ENCODE data around the gene SAMHD1.
"Not testable (repeated sequence)": the region's sequence is repeated elsewhere in the genome, so short reads cannot be mapped to it uniquely, and the experiment has no call there.

SAMHD1 gene

GRCh38 chr20:36956016-36956415 is 4.5 kb upstream of the SAMHD1 start:
- H3K4me3 ChIP-seq (ENCODE audit: control insufficient read depth, low read depth, low read length), result no peak overlapping the region
- no peak for TF ChIP-seq CTCF (conservative IDR thresholded peaks at IDR 0.05; ENCODE audit: control insufficient read depth, insufficient read depth, low read depth, low read length)
- no peak for DNase-seq (ENCODE audit: low read depth)

- H3K4me3 ChIP-seq (ENCODE audit: control insufficient read depth, low read depth, low read length), result peak overlapping the region; percentile 96
These were observed 651 bp upstream of the SAMHD1 start for GRCh38 chr20:36951979-36952738.

GRCh38 chr20:36950414-36951197 is 902 bp downstream of the SAMHD1 start:
- peak; percentile 49 for DNase-seq (ENCODE audit: low read depth)
- H3K4me3 ChIP-seq (ENCODE audit: control insufficient read depth, low read depth, low read length), result peak overlapping the region; percentile 96
- TF ChIP-seq CTCF (conservative IDR thresholded peaks at IDR 0.05; ENCODE audit: control insufficient read depth, insufficient read depth, low read depth, low read length), result no peak

More at GRCh38 chr20:36951979-36952738, 651 bp upstream of the SAMHD1 start:
- TF ChIP-seq CTCF (conservative IDR thresholded peaks at IDR 0.05; ENCODE audit: control insufficient read depth, insufficient read depth, low read depth, low read length), result no peak
- DNase-seq (ENCODE audit: low read depth), result no peak

GRCh38 chr20:36941401-36941835 is 10.1 kb downstream of the SAMHD1 start:
- no peak overlapping the region for H3K4me3 ChIP-seq (ENCODE audit: control insufficient read depth, low read depth, low read length)
- DNase-seq (ENCODE audit: low read depth), result peak; percentile 42
- no peak for TF ChIP-seq CTCF (conservative IDR thresholded peaks at IDR 0.05; ENCODE audit: control insufficient read depth, insufficient read depth, low read depth, low read length)

- no peak overlapping the region for H3K4me3 ChIP-seq (ENCODE audit: control insufficient read depth, low read depth, low read length)
These were observed 14.1 kb downstream of the SAMHD1 start for GRCh38 chr20:36937402-36937770.

GRCh38 chr20:36936761-36937401 is 14.6 kb downstream of the SAMHD1 start:
- DNase-seq (ENCODE audit: low read depth), result not testable (repeated sequence)

More at GRCh38 chr20:36937402-36937770, 14.1 kb downstream of the SAMHD1 start:
- TF ChIP-seq CTCF (conservative IDR thresholded peaks at IDR 0.05; ENCODE audit: control insufficient read depth, insufficient read depth, low read depth, low read length), result no peak
- no peak for DNase-seq (ENCODE audit: low read depth)

GRCh38 chr20:36936341-36936740 is 15.2 kb downstream of the SAMHD1 start:
- TF ChIP-seq CTCF (conservative IDR thresholded peaks at IDR 0.05; ENCODE audit: control insufficient read depth, insufficient read depth, low read depth, low read length), result no peak
- DNase-seq (ENCODE audit: low read depth), result no peak
- no peak overlapping the region for H3K4me3 ChIP-seq (ENCODE audit: control insufficient read depth, low read depth, low read length)

More at GRCh38 chr20:36936761-36937401, 14.6 kb downstream of the SAMHD1 start:
- H3K4me3 ChIP-seq (ENCODE audit: control insufficient read depth, low read depth, low read length), result not testable (repeated sequence)

- not testable (repeated sequence) for DNase-seq (ENCODE audit: low read depth); H3K4me3 ChIP-seq (ENCODE audit: control insufficient read depth, low read depth, low read length)
These were observed 17.9 kb downstream of the SAMHD1 start for GRCh38 chr20:36933571-36933970.
